ENCODE results near the gene RABL6. TPM values are rescaled to one million over a fixed set of nuclear protein-coding genes. Genes with fewer than 3 reads are reported as not detected.
"Not testable (repeated sequence)": the region's sequence is repeated elsewhere in the genome, so short reads cannot be mapped to it uniquely, and the experiment has no call there.

RABL6 gene
- total RNA-seq, 1 donor from 2014 or later: 108 TPM

- intact Hi-C loops (cut with micrococcal nuclease): no loop called here
- Mint-ChIP-seq H3K27ac (no peak overlapping the region), H3K4me1 (ENCODE audit: low read depth) (no peaks in the 10 kb centered on the region), H3K9me3 (no peaks in the 10 kb centered on the region), H3K27me3 (ENCODE audit: low read depth) (no peaks in the 10 kb centered on the region), H3K36me3 (ENCODE audit: low read depth) (peaks cover 19% of the 10 kb centered on the region), H3K4me3 (ENCODE audit: low read depth) (no peak overlapping the region)
- DNase-seq (ENCODE audit: low spot score): no peak
Observed at GRCh38 chr9:136831720-136832104, 24.0 kb downstream of the RABL6 start.

- DNase-seq (ENCODE audit: low spot score): no peak
- Mint-ChIP-seq H3K4me3 (ENCODE audit: low read depth) (no peak overlapping the region), H3K36me3 (ENCODE audit: low read depth) (peaks cover 19% of the 10 kb centered on the region), H3K27me3 (ENCODE audit: low read depth) (no peaks in the 10 kb centered on the region), H3K4me1 (ENCODE audit: low read depth) (no peaks in the 10 kb centered on the region), H3K9me3 (no peaks in the 10 kb centered on the region), H3K27ac (no peak overlapping the region)
- intact Hi-C loops (cut with micrococcal nuclease): no loop called here
Observed at GRCh38 chr9:136832581-136832980, 24.8 kb downstream of the RABL6 start.

GRCh38 chr9:136833381-136834048 is 25.8 kb downstream of the RABL6 start:
- peaks cover 22% of the 10 kb centered on the region for H3K36me3 Mint-ChIP-seq (ENCODE audit: low read depth)
- intact Hi-C loops (cut with micrococcal nuclease); H3K4me1 Mint-ChIP-seq (ENCODE audit: low read depth); H3K4me3 Mint-ChIP-seq (ENCODE audit: low read depth); DNase-seq (ENCODE audit: low spot score); H3K27ac Mint-ChIP-seq; H3K9me3 Mint-ChIP-seq; H3K27me3 Mint-ChIP-seq (ENCODE audit: low read depth): not testable (repeated sequence)

- H3K36me3 Mint-ChIP-seq (ENCODE audit: low read depth): peaks cover 23% of the 10 kb centered on the region
- H3K27ac Mint-ChIP-seq: no peak overlapping the region
- H3K4me3 Mint-ChIP-seq (ENCODE audit: low read depth): no peak overlapping the region
- intact Hi-C loops (cut with micrococcal nuclease): no loop called here
- no peaks in the 10 kb centered on the region for H3K9me3 Mint-ChIP-seq
- H3K27me3 Mint-ChIP-seq (ENCODE audit: low read depth): no peaks in the 10 kb centered on the region
- DNase-seq (ENCODE audit: low spot score): no peak
- no peaks in the 10 kb centered on the region for H3K4me1 Mint-ChIP-seq (ENCODE audit: low read depth)
Observed at GRCh38 chr9:136835162-136835931, 27.6 kb downstream of the RABL6 start.

- intact Hi-C loops (cut with micrococcal nuclease): no loop called here
- no peak for DNase-seq (ENCODE audit: low spot score)
- Mint-ChIP-seq H3K9me3 (no peaks in the 10 kb centered on the region), H3K27me3 (ENCODE audit: low read depth) (no peaks in the 10 kb centered on the region), H3K36me3 (ENCODE audit: low read depth) (peaks cover 19% of the 10 kb centered on the region), H3K4me1 (ENCODE audit: low read depth) (no peaks in the 10 kb centered on the region), H3K4me3 (ENCODE audit: low read depth) (no peak overlapping the region), H3K27ac (no peak overlapping the region)
Observed at GRCh38 chr9:136835932-136836904, 28.5 kb downstream of the RABL6 start.

GRCh38 chr9:136837146-136837855 is 29.6 kb downstream of the RABL6 start:
- peaks cover 15% of the 10 kb centered on the region for H3K36me3 Mint-ChIP-seq (ENCODE audit: low read depth)
- H3K4me1 Mint-ChIP-seq (ENCODE audit: low read depth): no peaks in the 10 kb centered on the region
- intact Hi-C loops (cut with micrococcal nuclease): no loop called here
- no peak overlapping the region for H3K27ac Mint-ChIP-seq
- no peak overlapping the region for H3K4me3 Mint-ChIP-seq (ENCODE audit: low read depth)
- H3K27me3 Mint-ChIP-seq (ENCODE audit: low read depth): no peaks in the 10 kb centered on the region
- no peaks in the 10 kb centered on the region for H3K9me3 Mint-ChIP-seq
- no peak for DNase-seq (ENCODE audit: low spot score)

- H3K9me3 Mint-ChIP-seq; H3K27ac Mint-ChIP-seq; intact Hi-C loops (cut with micrococcal nuclease); H3K27me3 Mint-ChIP-seq (ENCODE audit: low read depth); H3K4me1 Mint-ChIP-seq (ENCODE audit: low read depth); H3K4me3 Mint-ChIP-seq (ENCODE audit: low read depth); DNase-seq (ENCODE audit: low spot score): not testable (repeated sequence)
- H3K36me3 Mint-ChIP-seq (ENCODE audit: low read depth): peaks cover 14% of the 10 kb centered on the region
Observed at GRCh38 chr9:136837856-136838277, 30.1 kb downstream of the RABL6 start.

GRCh38 chr9:136838314-136839228 is 30.8 kb downstream of the RABL6 start:
- Mint-ChIP-seq H3K4me3 (ENCODE audit: low read depth) (no peak overlapping the region), H3K27ac (no peak overlapping the region), H3K4me1 (ENCODE audit: low read depth) (no peaks in the 10 kb centered on the region), H3K9me3 (no peaks in the 10 kb centered on the region), H3K36me3 (ENCODE audit: low read depth) (peaks cover 14% of the 10 kb centered on the region), H3K27me3 (ENCODE audit: low read depth) (no peaks in the 10 kb centered on the region)
- intact Hi-C loops (cut with micrococcal nuclease): no loop called here
- no peak for DNase-seq (ENCODE audit: low spot score)

GRCh38 chr9:136839229-136840139 is 31.7 kb downstream of the RABL6 start:
- DNase-seq (ENCODE audit: low spot score): no peak
- intact Hi-C loops (cut with micrococcal nuclease): loop anchor here (10.0 kb wide), 1 partner anchor 335 kb away; the partner anchor contains the start of genes LRRC26 and TMEM210

GRCh38 chr9:136840140-136840876 is 32.6 kb downstream of the RABL6 start:
- no peaks in the 10 kb centered on the region for H3K9me3 Mint-ChIP-seq
- DNase-seq (ENCODE audit: low spot score): no peak
- no peaks in the 10 kb centered on the region for H3K27me3 Mint-ChIP-seq (ENCODE audit: low read depth)
- no peak overlapping the region for H3K27ac Mint-ChIP-seq
- intact Hi-C loops (cut with micrococcal nuclease): loop anchor here (10.0 kb wide), 1 partner anchor 334 kb away; the partner anchor contains the start of genes LRRC26 and TMEM210
- no peak overlapping the region for H3K4me3 Mint-ChIP-seq (ENCODE audit: low read depth)
- no peaks in the 10 kb centered on the region for H3K4me1 Mint-ChIP-seq (ENCODE audit: low read depth)
- peaks cover 11% of the 10 kb centered on the region for H3K36me3 Mint-ChIP-seq (ENCODE audit: low read depth)

More at GRCh38 chr9:136839229-136840139, 31.7 kb downstream of the RABL6 start:
- no peaks in the 10 kb centered on the region for H3K27me3 Mint-ChIP-seq (ENCODE audit: low read depth)
- H3K4me1 Mint-ChIP-seq (ENCODE audit: low read depth): no peaks in the 10 kb centered on the region
- H3K4me3 Mint-ChIP-seq (ENCODE audit: low read depth): no peak overlapping the region
- no peak overlapping the region for H3K27ac Mint-ChIP-seq
- H3K9me3 Mint-ChIP-seq: no peaks in the 10 kb centered on the region
- H3K36me3 Mint-ChIP-seq (ENCODE audit: low read depth): peaks cover 11% of the 10 kb centered on the region

Data from activated T-helper 2 cell treated with anti-CD3 and anti-CD28 coated beads, Interferon-gamma antibody, Interleukin-2, Interleukin-4, amounts not matched to agents 10 μg/mL and 5 μg/mL and 100 μg/mL, durations not matched to agents 14 hours and 24 hours and 36 hours (primary cell).